Measurements from ENCODE around the gene TUBB8B.
"Not testable (repeated sequence)": the region's sequence is repeated elsewhere in the genome, so short reads cannot be mapped to it uniquely, and the experiment has no call there.

DNA sequence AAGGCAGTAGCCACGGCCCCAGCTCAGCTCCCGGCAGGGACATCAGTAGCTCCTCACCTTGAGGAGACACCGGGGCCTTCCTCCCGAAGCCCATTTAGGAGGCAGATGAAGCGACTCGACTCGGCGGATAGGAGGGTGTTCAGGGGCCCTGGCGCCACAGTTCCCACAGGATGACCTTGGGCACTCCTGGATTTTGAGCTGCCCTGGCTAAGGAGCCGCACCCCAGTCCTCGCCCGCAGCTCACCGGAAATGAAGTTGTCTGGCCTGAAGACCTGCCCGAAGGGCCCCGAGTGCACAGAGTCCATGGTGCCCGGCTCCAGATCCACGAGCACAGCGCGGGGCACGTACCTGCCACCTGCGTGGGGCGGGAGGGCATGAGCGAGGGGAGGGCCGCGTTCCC lies 719 bp downstream of the TUBB8B start:
- TF ChIP-seq, protein P1, sequence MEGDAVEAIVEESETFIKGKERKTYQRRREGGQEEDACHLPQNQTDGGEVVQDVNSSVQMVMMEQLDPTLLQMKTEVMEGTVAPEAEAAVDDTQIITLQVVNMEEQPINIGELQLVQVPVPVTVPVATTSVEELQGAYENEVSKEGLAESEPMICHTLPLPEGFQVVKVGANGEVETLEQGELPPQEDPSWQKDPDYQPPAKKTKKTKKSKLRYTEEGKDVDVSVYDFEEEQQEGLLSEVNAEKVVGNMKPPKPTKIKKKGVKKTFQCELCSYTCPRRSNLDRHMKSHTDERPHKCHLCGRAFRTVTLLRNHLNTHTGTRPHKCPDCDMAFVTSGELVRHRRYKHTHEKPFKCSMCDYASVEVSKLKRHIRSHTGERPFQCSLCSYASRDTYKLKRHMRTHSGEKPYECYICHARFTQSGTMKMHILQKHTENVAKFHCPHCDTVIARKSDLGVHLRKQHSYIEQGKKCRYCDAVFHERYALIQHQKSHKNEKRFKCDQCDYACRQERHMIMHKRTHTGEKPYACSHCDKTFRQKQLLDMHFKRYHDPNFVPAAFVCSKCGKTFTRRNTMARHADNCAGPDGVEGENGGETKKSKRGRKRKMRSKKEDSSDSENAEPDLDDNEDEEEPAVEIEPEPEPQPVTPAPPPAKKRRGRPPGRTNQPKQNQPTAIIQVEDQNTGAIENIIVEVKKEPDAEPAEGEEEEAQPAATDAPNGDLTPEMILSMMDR (IDR thresholded peaks at IDR 0.05; ENCODE audit: low read depth, low read length, missing input control), result not testable (repeated sequence)
- not testable (repeated sequence) for TF ChIP-seq EGR1 (IDR thresholded peaks at IDR 0.05; ENCODE audit: low read depth in 2 of 2)

Data from liver (tissue), 3 donors.